Mesendoderm (in vitro differentiated cells): ENCODE measurements around the gene TIMP4.

Experiments used
- DNase-seq: peaks from one replicate; pipeline ENCODE4 v3.0.0; 2013
- H2AK5ac ChIP-seq: 2 replicates; pipeline ENCODE4 v1.6.1; 2013; ENCODE audit warnings: low read length, inconsistent platforms
- H2BK120ac ChIP-seq: 2 replicates; pipeline ENCODE4 v1.6.1; 2013; ENCODE audit warnings: low read depth, mild to moderate bottlenecking, low read length, moderate library complexity, mixed read lengths
- H2BK15ac ChIP-seq: replicated peaks from 2 replicates; pipeline ENCODE4 v1.6.1; 2013; ENCODE audit warnings: low read depth, mild to moderate bottlenecking, moderate library complexity
- H2BK5ac ChIP-seq: 2 replicates; pipeline ENCODE4 v1.6.1; 2013; ENCODE audit warnings: low read length, inconsistent platforms
- H3K18ac ChIP-seq: 2 replicates; pipeline ENCODE4 v1.6.1; 2013; ENCODE audit warnings: mild to moderate bottlenecking, low read length, mixed read lengths
- H3K23ac ChIP-seq: one replicate; pipeline ENCODE4 v1.6.1; 2013; ENCODE audit warnings: low read length
- H3K27ac ChIP-seq: 2 replicates; pipeline ENCODE4 v1.5.1; 2013; ENCODE audit warnings: low read depth, mild to moderate bottlenecking, inconsistent platforms, low read length, moderate library complexity
- H3K27me3 ChIP-seq: 2 replicates; pipeline ENCODE4 v1.6.1; 2013; ENCODE audit warnings: low read length, control low read depth, mild to moderate bottlenecking, inconsistent platforms; ENCODE audit not compliant: insufficient read depth, poor library complexity
- H3K36me3 ChIP-seq: 2 replicates; pipeline ENCODE4 v1.6.1; 2013; ENCODE audit warnings: low read length, inconsistent platforms; ENCODE audit not compliant: control insufficient read depth, insufficient read depth
- H3K4ac ChIP-seq: one replicate; pipeline ENCODE4 v1.6.1; 2013; ENCODE audit warnings: low read depth, mild to moderate bottlenecking, low read length, moderate library complexity
- H3K4me1 ChIP-seq: 2 replicates; pipeline ENCODE4 v1.6.1; 2013; ENCODE audit warnings: low read depth, low read length, inconsistent platforms; ENCODE audit not compliant: control insufficient read depth
- H3K4me2 ChIP-seq: 2 replicates; pipeline ENCODE4 v1.6.1; 2013; ENCODE audit warnings: low read length
- H3K4me3 ChIP-seq: 2 replicates; pipeline ENCODE4 v1.5.1; 2013; ENCODE audit warnings: mild to moderate bottlenecking, low read length
- H3K56ac ChIP-seq: one replicate; pipeline ENCODE4 v1.6.1; 2013; ENCODE audit warnings: low read length
- H3K79me1 ChIP-seq: 2 replicates; pipeline ENCODE4 v1.6.1; 2013; ENCODE audit warnings: low read length, inconsistent platforms
- H3K79me2 ChIP-seq: 2 replicates; pipeline ENCODE4 v1.6.1; 2013; ENCODE audit warnings: mild to moderate bottlenecking, low read length; ENCODE audit not compliant: control insufficient read depth, insufficient read depth
- H3K9ac ChIP-seq: 2 replicates; pipeline ENCODE4 v1.6.1; 2013; ENCODE audit warnings: low read length, inconsistent platforms
- H4K5ac ChIP-seq: one replicate; pipeline ENCODE4 v1.6.1; 2013; ENCODE audit warnings: low read length
- H4K8ac ChIP-seq: one replicate; pipeline ENCODE4 v1.6.1; 2013; ENCODE audit warnings: low read depth, mild to moderate bottlenecking, control low read depth, low read length, moderate library complexity
- WGBS: extraction: QIAGEN DNeasy Blood & Tissue Kit; methylation state at CpG from one replicate; pipeline ENCODE4 v1.1.7; 2013; ENCODE audit warnings: low lambda C conversion rate, missing lambda C conversion rate; ENCODE audit not compliant: insufficient coverage; ENCODE audit errors: extremely low coverage; 5-methylcytosine and 5-hydroxymethylcytosine counted together

Gene TIMP4

DNA sequence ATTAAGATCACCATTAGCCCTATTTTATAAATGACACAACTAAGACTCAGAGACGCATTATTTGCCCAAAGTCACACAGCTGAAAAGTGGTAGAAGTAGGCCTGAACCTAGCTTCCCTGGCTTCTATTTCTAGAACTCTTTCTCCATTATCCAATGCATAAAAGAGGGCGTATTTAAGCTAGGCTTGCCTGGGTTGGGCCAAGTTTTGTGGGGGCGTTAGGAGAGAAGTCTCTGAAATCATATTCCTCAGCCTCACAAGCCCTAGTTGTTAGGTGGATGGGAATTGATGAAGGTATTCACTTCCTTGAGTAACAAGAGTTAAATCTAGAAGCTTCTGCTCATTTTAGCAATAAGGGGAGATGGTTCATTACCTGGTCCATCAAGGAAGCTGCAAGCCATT is 22.3 kb downstream of the TIMP4 start:
- no peak overlapping the region for H2AK5ac ChIP-seq
- WGBS, result no CpG with 5 or more reads among the region's 3 CpGs
- no peak overlapping the region for H3K18ac ChIP-seq
- no peaks in the 10 kb centered on the region for H3K79me2 ChIP-seq
- H4K5ac ChIP-seq, result no peak overlapping the region
- H4K8ac ChIP-seq, result no peak overlapping the region
- H3K4ac ChIP-seq, result no peak overlapping the region
- H3K23ac ChIP-seq, result no peak overlapping the region
- no peak overlapping the region for H3K9ac ChIP-seq
- H3K4me1 ChIP-seq, result no peaks in the 10 kb centered on the region
- H3K4me2 ChIP-seq, result no peak overlapping the region
- H3K56ac ChIP-seq, result no peak overlapping the region
- H3K27me3 ChIP-seq, result no peaks in the 10 kb centered on the region
- no peaks in the 10 kb centered on the region for H3K79me1 ChIP-seq
- no peak overlapping the region for H2BK5ac ChIP-seq
- no peak overlapping the region for H2BK120ac ChIP-seq
- no peak overlapping the region for H3K27ac ChIP-seq
- no peaks in the 10 kb centered on the region for H3K36me3 ChIP-seq
- H2BK15ac ChIP-seq, result no peak overlapping the region
- H3K4me3 ChIP-seq, result no peak overlapping the region
- no peak for DNase-seq

DNA sequence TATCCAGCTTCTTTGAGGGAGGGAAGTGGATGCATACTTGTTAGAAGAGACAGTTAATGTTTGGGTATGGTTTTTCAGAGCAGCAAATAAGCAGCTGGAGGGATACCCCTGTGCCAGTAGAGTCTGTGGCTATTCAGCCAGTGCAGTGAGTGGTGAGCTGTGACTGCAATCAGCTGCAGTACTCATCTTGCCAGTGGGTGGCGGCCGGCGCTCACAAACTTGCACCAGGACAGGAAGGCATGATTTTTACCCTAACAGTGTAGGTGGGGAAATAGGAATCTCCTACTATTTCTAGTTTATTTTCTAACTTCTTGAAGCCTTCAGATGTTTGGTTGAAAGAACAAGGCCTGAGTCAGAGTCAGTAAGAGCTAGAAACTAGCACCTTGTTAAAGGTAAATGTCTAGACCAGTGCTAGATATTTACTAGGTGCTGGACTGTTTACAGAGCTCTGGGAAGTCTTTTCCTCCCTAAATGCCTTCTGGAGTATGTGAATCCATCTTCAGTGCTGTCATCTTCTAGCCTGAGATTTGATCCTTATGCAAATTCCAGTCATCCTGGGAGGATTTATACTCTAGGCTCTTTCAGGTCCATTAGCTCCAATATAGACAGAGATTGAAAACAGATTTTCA is 23.6 kb downstream of the TIMP4 start:
- no peak overlapping the region for H3K4ac ChIP-seq
- H3K27ac ChIP-seq, result no peak overlapping the region
- H4K5ac ChIP-seq, result no peak overlapping the region
- no peak overlapping the region for H3K9ac ChIP-seq
- no peak overlapping the region for H3K23ac ChIP-seq
- H3K79me2 ChIP-seq, result no peaks in the 10 kb centered on the region
- no peak overlapping the region for H3K4me2 ChIP-seq
- no peak overlapping the region for H3K18ac ChIP-seq
- H3K4me1 ChIP-seq, result no peaks in the 10 kb centered on the region
- H3K56ac ChIP-seq, result peak overlapping the region; percentile 19
- no CpG with 5 or more reads among the region's 3 CpGs for WGBS
- no peak overlapping the region for H2BK120ac ChIP-seq
- peak; percentile 70 for DNase-seq
- no peak overlapping the region for H2BK5ac ChIP-seq
- no peaks in the 10 kb centered on the region for H3K79me1 ChIP-seq
- H3K4me3 ChIP-seq, result no peak overlapping the region
- no peak overlapping the region for H2AK5ac ChIP-seq
- no peak overlapping the region for H4K8ac ChIP-seq
- H2BK15ac ChIP-seq, result no peak overlapping the region
- no peaks in the 10 kb centered on the region for H3K27me3 ChIP-seq
- no peaks in the 10 kb centered on the region for H3K36me3 ChIP-seq

DNA sequence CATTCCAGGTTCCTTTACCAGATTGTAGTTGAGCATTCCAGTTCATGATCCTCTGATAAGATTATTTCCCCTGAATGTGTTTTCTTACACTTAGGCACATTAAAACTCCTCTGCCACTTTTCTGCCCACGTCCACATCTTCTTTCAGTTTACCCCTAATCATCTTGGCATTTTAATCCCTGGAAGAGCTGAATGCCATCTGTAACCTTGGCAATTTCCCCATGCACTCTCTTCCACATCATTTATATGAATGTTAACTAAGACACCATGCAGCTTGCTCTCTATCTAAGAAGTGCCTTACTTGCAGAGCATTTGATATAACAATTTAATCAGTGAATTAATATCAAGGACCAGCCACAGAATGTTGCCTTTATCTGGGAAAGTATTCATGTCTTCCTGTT is 25.8 kb downstream of the TIMP4 start:
- H3K4me3 ChIP-seq, result no peak overlapping the region
- WGBS, result no CpG with 5 or more reads among the region's 1 CpG
- no peak overlapping the region for H3K56ac ChIP-seq
- H3K27ac ChIP-seq, result no peak overlapping the region
- H4K8ac ChIP-seq, result no peak overlapping the region
- H3K18ac ChIP-seq, result no peak overlapping the region
- no peak overlapping the region for H2BK15ac ChIP-seq
- H2BK5ac ChIP-seq, result no peak overlapping the region
- H3K4me2 ChIP-seq, result no peak overlapping the region
- no peak overlapping the region for H4K5ac ChIP-seq
- no peaks in the 10 kb centered on the region for H3K79me2 ChIP-seq
- DNase-seq, result no peak
- no peaks in the 10 kb centered on the region for H3K4me1 ChIP-seq
- no peak overlapping the region for H3K23ac ChIP-seq
- no peak overlapping the region for H2BK120ac ChIP-seq
- no peak overlapping the region for H3K4ac ChIP-seq
- no peaks in the 10 kb centered on the region for H3K36me3 ChIP-seq
- H3K27me3 ChIP-seq, result no peaks in the 10 kb centered on the region
- H3K79me1 ChIP-seq, result no peaks in the 10 kb centered on the region
- no peak overlapping the region for H3K9ac ChIP-seq
- no peak overlapping the region for H2AK5ac ChIP-seq

DNA sequence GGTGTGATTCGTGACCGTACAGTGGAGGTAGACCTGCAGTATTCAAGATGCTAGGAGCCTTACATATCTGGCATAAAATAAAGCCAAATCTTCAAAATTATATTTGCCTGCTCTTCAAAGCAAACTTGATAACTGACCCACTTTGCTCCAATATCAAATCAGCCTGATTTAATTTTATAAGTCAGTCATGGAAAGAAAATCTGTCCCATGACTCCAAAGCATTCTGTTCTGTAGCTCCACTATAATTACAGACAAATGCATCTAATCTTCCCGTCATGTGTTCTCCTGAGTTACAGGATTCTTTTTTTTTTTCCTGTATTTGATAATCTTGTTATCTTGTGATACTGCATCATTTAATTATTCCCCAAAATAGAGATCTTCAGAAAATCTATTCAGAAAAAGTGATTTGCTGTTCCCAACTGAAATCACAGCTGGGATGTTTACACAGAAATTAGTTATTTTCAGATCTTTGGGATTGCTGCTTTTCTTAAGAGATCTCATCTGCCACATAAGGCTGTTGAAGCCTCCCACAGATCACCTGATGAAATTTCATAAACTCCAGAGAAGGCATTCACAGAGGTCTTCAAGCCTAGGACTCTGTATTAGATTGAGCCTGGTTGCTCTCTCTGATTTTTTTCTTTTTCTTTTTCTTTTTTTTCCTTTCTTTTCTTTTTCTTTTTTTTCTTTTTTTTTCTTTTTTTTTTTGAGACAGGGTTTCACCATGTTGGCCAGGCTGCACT is 27.2 kb downstream of the TIMP4 start:
- Histone ChIP-seq H3K56ac (no peak overlapping the region), H3K4me1 (no peaks in the 10 kb centered on the region), H3K9ac (no peak overlapping the region), H3K4me2 (no peak overlapping the region), H4K5ac (no peak overlapping the region), H3K4me3 (no peak overlapping the region), H3K27me3 (no peaks in the 10 kb centered on the region), H3K79me2 (no peaks in the 10 kb centered on the region), H3K23ac (no peak overlapping the region), H2BK120ac (no peak overlapping the region), H3K79me1 (no peaks in the 10 kb centered on the region), H4K8ac (no peak overlapping the region), H3K18ac (no peak overlapping the region), H2AK5ac (no peak overlapping the region), H3K4ac (no peak overlapping the region), H3K36me3 (no peaks in the 10 kb centered on the region), H2BK5ac (no peak overlapping the region), H2BK15ac (no peak overlapping the region), H3K27ac (no peak overlapping the region)
- WGBS, result no CpG with 5 or more reads among the region's 3 CpGs
- DNase-seq, result no peak

DNA sequence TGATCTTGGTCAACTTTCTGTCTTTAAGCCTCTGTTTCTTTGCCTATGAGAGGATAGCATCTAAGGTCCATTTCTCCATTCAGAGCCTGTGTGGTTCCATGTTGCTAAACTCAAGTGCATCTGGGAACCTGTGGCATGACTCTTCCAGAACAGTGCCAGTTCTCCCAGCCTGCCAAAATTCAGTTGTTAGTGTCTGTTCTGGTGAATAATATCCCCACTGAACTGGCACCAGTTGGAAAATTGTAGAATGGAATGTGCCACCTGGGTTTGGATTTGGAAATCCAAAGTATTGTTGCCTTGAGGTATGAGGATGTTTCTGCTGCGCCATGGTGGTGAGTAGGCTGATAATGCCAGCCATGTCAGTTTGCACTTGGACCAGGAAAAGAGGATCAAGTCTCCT is 31.3 kb downstream of the TIMP4 start:
- Histone ChIP-seq H3K4ac (no peak overlapping the region), H4K8ac (no peak overlapping the region), H2BK15ac (no peak overlapping the region), H3K27me3 (no peaks in the 10 kb centered on the region), H3K23ac (no peak overlapping the region), H2BK120ac (no peak overlapping the region), H3K4me2 (no peak overlapping the region), H3K4me1 (no peaks in the 10 kb centered on the region), H3K79me2 (no peaks in the 10 kb centered on the region), H4K5ac (no peak overlapping the region), H2BK5ac (no peak overlapping the region), H3K36me3 (no peaks in the 10 kb centered on the region), H3K18ac (no peak overlapping the region), H3K4me3 (no peak overlapping the region), H2AK5ac (no peak overlapping the region), H3K9ac (no peak overlapping the region), H3K79me1 (no peaks in the 10 kb centered on the region), H3K56ac (no peak overlapping the region), H3K27ac (no peak overlapping the region)
- DNase-seq, result no peak
- no CpG with 5 or more reads among the region's 1 CpG for WGBS

DNA sequence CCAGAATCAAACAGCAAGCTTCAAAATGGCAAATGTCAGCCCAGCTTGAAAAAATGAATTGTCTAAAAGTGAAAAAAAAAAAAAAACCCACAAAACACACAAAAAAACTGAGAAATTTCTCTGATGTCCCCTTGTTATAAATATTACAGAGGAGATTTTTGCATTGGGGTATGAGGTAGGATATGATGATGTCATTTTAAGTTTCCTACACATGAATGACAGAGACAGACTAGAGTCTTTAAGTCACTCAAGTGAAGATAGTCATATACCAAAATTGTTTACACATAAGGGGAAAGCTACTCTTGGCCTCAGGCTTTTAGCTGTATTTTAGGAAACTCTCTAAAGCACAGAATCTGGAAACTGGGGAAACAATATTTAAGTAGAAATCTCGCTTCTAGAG is 32.9 kb downstream of the TIMP4 start:
- Histone ChIP-seq H3K23ac (no peak overlapping the region), H3K9ac (no peak overlapping the region), H2BK120ac (no peak overlapping the region), H3K4me2 (no peak overlapping the region), H2BK5ac (no peak overlapping the region), H3K36me3 (no peaks in the 10 kb centered on the region), H3K27me3 (no peaks in the 10 kb centered on the region), H3K4me3 (no peak overlapping the region), H3K18ac (no peak overlapping the region), H3K79me1 (no peaks in the 10 kb centered on the region), H2BK15ac (no peak overlapping the region), H4K8ac (no peak overlapping the region), H3K79me2 (no peaks in the 10 kb centered on the region), H2AK5ac (no peak overlapping the region), H3K27ac (no peak overlapping the region), H3K4ac (no peak overlapping the region), H4K5ac (no peak overlapping the region), H3K4me1 (no peaks in the 10 kb centered on the region), H3K56ac (no peak overlapping the region)
- WGBS, result no CpG with 5 or more reads among the region's 1 CpG
- DNase-seq, result no peak
